GM18517 (cell line): ENCODE results near the gene PSMB7.

Source experiments
- ATAC-seq: cut with Tn5 transposase; IDR thresholded peaks from one replicate; pipeline ENCODE4 v1.9.1; 2021; ENCODE audit warnings: mild to moderate bottlenecking, moderate library complexity; ENCODE audit not compliant: unreplicated experiment

The PSMB7 gene

DNA sequence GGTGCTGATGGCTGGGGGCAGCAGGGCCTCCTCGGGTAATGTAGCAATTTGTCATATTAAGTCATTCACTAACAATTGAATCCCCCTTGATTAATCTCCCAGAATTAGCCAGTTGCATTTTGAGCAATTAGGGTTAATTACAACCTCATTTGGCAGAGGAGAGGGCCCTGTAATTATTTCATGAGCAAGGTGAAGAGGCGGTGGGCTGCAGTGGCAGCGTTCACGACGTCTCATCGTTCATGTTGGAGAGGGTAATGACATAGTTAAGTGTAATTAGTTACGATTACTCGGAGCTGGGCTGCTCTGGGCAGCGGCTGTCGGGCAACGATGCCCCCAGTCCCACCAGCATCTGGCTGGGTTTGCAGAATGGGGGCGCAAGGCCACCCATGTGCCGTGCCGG, 111.5 kb downstream of the PSMB7 start:
- no peak for ATAC-seq
